ENCODE data around the gene B4GALNT3.

The B4GALNT3 gene

DNA sequence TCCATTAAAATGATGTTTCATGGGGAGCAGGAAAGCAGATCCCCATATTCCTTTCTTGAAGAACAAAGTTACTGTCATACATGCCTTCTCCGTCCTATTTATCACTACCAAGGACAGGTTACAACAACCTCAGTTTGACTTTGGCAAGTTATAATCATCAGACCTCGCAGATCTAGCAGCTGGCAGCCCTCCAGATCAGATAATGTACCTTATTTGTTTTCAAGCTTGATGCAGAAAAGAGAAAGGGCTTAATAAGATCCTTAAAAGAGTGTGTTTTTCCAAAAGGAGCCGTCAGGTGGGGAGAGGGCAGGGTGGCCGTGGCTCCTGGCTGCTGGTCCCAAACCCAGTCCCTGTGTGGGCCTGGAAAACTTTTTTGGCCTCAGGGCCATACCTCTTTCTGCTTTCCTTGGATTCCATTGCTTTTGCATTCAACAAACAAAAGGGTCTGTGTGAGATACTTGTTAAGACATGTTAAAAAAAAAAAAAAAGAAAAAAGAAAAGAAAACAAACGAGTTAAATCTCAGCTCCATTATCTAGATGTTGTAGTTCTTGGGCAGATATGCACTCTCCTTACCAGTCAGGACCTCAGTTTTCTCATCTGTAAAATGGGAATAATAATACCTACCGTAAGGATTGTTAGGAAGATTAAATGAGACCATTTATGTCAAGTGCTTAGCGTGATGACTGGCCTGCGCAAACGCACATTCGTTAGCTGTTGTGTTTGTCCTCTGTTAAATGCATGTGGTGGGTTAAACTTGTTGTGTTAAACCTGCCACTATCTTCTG lies 64.6 kb downstream of the B4GALNT3 start:
- TF ChIP-seq, protein P1, sequence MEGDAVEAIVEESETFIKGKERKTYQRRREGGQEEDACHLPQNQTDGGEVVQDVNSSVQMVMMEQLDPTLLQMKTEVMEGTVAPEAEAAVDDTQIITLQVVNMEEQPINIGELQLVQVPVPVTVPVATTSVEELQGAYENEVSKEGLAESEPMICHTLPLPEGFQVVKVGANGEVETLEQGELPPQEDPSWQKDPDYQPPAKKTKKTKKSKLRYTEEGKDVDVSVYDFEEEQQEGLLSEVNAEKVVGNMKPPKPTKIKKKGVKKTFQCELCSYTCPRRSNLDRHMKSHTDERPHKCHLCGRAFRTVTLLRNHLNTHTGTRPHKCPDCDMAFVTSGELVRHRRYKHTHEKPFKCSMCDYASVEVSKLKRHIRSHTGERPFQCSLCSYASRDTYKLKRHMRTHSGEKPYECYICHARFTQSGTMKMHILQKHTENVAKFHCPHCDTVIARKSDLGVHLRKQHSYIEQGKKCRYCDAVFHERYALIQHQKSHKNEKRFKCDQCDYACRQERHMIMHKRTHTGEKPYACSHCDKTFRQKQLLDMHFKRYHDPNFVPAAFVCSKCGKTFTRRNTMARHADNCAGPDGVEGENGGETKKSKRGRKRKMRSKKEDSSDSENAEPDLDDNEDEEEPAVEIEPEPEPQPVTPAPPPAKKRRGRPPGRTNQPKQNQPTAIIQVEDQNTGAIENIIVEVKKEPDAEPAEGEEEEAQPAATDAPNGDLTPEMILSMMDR (IDR thresholded peaks at IDR 0.05; ENCODE audit: extremely low read depth, missing control alignments) = no peak

GRCh38 chr12:526089-526488 lies 66.3 kb downstream of the B4GALNT3 start:
- DNase-seq (ENCODE audit: low spot score) = no peak
- TF ChIP-seq, protein P1 (IDR thresholded peaks at IDR 0.05; ENCODE audit: extremely low read depth, missing control alignments) = no peak

More for the DNA sequence above, 64.6 kb downstream of the B4GALNT3 start:
- no peak for DNase-seq (ENCODE audit: low spot score)

- no peak for DNase-seq (ENCODE audit: low spot score)
- TF ChIP-seq, protein P1 (IDR thresholded peaks at IDR 0.05; ENCODE audit: extremely low read depth, missing control alignments) = no peak
Measured at GRCh38 chr12:527241-527640, 67.5 kb downstream of the B4GALNT3 start.

GRCh38 chr12:527729-528128 lies 68.0 kb downstream of the B4GALNT3 start:
- TF ChIP-seq, protein P1 (IDR thresholded peaks at IDR 0.05; ENCODE audit: extremely low read depth, missing control alignments) = no peak
- no peak for DNase-seq (ENCODE audit: low spot score)

- DNase-seq (ENCODE audit: low spot score) = no peak
- TF ChIP-seq, protein P1 (IDR thresholded peaks at IDR 0.05; ENCODE audit: extremely low read depth, missing control alignments) = no peak
Measured at GRCh38 chr12:530308-530707, 70.6 kb downstream of the B4GALNT3 start.

GRCh38 chr12:530821-531220 lies 71.1 kb downstream of the B4GALNT3 start:
- TF ChIP-seq, protein P1 (IDR thresholded peaks at IDR 0.05; ENCODE audit: extremely low read depth, missing control alignments) = no peak
- DNase-seq (ENCODE audit: low spot score) = no peak

- no peak for DNase-seq (ENCODE audit: low spot score)
- TF ChIP-seq, protein P1 (IDR thresholded peaks at IDR 0.05; ENCODE audit: extremely low read depth, missing control alignments) = no peak
Measured at GRCh38 chr12:531951-532585, 72.3 kb downstream of the B4GALNT3 start.

All from GM20000 (cell line).